ENCODE measurements around the gene AUP1. TPM values are rescaled to one million over a fixed set of nuclear protein-coding genes. Genes with fewer than 3 reads are reported as not detected.

AUP1 gene
- total RNA-seq, 4 donors from 2014 or later: 164 to 264 (median 189) TPM

DNA sequence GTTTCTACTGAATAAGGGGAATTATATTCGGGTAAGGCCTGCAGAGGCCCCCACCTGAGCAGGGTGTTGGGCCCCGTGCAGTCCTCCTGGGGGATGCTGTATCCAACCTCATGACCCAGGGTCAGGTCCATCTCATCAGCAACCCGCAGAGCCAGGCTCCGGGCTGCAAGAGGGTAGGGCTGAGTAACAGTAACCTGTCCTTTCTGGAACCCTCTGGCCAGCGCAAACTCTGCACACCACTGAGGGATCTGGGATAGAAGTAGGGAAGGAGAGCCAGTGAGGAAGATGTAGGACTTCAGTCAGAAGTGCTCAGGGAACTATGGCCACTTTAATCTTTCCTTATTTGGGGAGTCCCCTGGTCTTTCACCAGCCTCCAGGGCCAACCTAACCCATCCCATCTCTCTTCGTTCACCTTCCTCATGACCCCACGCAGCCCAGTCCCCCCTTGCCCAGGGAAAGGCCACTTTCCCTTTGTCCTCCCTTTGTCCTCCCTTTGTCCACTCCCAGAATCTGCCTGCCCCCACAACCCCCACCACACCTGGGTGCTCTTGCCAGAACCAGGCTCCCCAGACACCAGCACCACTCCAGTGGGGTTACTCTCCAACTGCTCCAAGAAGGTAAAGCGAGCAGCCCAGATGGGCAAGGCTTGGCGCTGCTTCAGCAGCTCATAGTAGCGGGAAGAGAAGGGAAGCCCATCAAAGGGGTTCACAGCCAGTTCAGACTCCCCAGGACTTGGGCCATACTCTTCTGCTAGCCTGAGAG is 4.4 kb downstream of the AUP1 start:
- H3K4me3 ChIP-seq: peak overlapping the region in 3 of 4 donors; percentile 3 to 32 (median 6)
- intact Hi-C loops (cut with DNase I; ENCODE audit: low total_unique reads) (no loop called here), in situ Hi-C loops (cut with MboI; ENCODE audit: low pct_ligation_motif_present in 1 of 4, low pct_unique_long_range_greater_than_20kb in 1 of 4, low sequenced_read_pairs in 3 of 4) (no loop called here)
- peaks cover 0 to 19% (median 8%) of the 10 kb centered on the region in 4 donors for H3K36me3 ChIP-seq
- TF ChIP-seq POLR2A (IDR thresholded peaks at IDR 0.05): no peak
- TF ChIP-seq POLR2AphosphoS5 (IDR thresholded peaks at IDR 0.05): no peak
- no peak for TF ChIP-seq EP300 (IDR thresholded peaks at IDR 0.05; ENCODE audit: low read depth)
- TF ChIP-seq CTCF (IDR thresholded peaks at IDR 0.05): no peak
- H3K9me3 ChIP-seq: no peaks in the 10 kb centered on the region
- peak overlapping the region in 3 of 4 donors; percentile 31 to 66 (median 60) for H3K27ac ChIP-seq
- H3K4me1 ChIP-seq: peaks cover 9 to 12% (median 10%) of the 10 kb centered on the region in 4 donors
- peaks cover 10% of the 10 kb centered on the region for H3K27me3 ChIP-seq
- 93 to 95% methylated on average over 3 to 9 of the region's 10 CpGs for WGBS, 2 donors (ENCODE audit: low coverage in 1 of 2)
- no peak for DNase-seq

DNA sequence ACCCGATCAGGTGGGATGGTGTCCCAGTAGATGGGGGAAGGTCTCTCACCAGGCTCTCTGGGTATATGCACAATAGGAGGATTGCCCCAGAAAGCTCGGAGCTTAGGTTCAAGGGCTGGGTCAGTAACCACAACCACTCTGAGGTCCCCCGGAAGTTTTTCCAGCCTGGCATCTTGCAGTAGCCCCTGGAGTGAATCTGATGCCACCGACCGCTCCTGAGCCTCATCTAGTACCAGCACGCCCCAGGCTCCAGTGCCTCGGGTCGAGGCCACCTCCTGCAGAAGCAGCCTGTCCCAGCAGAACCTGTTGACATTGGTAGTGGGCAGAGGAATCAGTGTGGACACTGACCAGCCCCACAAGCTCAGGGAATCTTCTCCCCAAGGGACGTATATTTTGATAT is 5.5 kb downstream of the AUP1 start:
- Histone ChIP-seq H3K9me3 (no peaks in the 10 kb centered on the region), H3K36me3 (peaks cover 0 to 19% (median 8%) of the 10 kb centered on the region in 4 donors), H3K27me3 (peaks cover 22% of the 10 kb centered on the region), H3K27ac (no peak overlapping the region), H3K4me1 (peaks cover 9 to 12% (median 10%) of the 10 kb centered on the region in 4 donors), H3K4me3 (no peak overlapping the region)
- intact Hi-C loops (cut with DNase I; ENCODE audit: low total_unique reads) (no loop called here), in situ Hi-C loops (cut with MboI; ENCODE audit: low pct_ligation_motif_present in 1 of 4, low pct_unique_long_range_greater_than_20kb in 1 of 4, low sequenced_read_pairs in 3 of 4) (no loop called here)
- no peak for DNase-seq
- WGBS, 2 donors (ENCODE audit: low coverage in 1 of 2): 90 to 92% methylated on average over 2 to 9 of the region's 9 CpGs
- no peak for TF ChIP-seq POLR2A (IDR thresholded peaks at IDR 0.05)
- TF ChIP-seq EP300 (IDR thresholded peaks at IDR 0.05; ENCODE audit: low read depth): no peak
- TF ChIP-seq CTCF (IDR thresholded peaks at IDR 0.05): no peak
- TF ChIP-seq POLR2AphosphoS5 (IDR thresholded peaks at IDR 0.05): no peak

DNA sequence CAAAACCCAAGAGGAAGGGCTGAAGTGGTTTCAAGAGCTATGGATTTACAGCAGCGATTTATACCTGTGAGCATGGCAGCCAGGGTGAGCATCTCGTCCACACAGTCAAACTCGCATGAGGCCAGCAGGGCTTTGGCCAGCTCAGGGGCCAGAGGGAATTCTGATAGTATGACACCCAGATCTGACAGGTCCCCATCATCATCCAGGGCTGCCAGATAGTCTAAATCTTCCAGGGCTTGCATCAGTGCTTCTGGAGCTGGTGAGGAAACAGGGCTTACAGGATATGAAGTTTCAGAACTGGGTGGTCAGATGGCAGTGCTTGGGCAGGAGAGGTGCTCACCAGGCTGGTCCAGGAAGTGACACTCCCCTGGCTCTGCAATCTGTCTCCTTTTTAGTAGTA is 7.0 kb downstream of the AUP1 start:
- intact Hi-C loops (cut with DNase I; ENCODE audit: low total_unique reads) (no loop called here), in situ Hi-C loops (cut with MboI; ENCODE audit: low pct_ligation_motif_present in 1 of 4, low pct_unique_long_range_greater_than_20kb in 1 of 4, low sequenced_read_pairs in 3 of 4) (no loop called here)
- no peak overlapping the region for H3K4me3 ChIP-seq
- DNase-seq: no peak
- H3K27me3 ChIP-seq: peaks cover 37% of the 10 kb centered on the region
- H3K36me3 ChIP-seq: peaks cover 0 to 15% (median 7%) of the 10 kb centered on the region in 4 donors
- H3K9me3 ChIP-seq: no peaks in the 10 kb centered on the region
- 70% methylated on average over 3 of the region's 3 CpGs; no CpG with 5 or more reads in 1 of the 2 donors for WGBS, 2 donors (ENCODE audit: low coverage in 1 of 2)
- H3K4me1 ChIP-seq: no peaks in the 10 kb centered on the region
- TF ChIP-seq CTCF (IDR thresholded peaks at IDR 0.05) (no peak), POLR2A (IDR thresholded peaks at IDR 0.05) (no peak), EP300 (IDR thresholded peaks at IDR 0.05; ENCODE audit: low read depth) (no peak), POLR2AphosphoS5 (IDR thresholded peaks at IDR 0.05) (no peak)
- no peak overlapping the region for H3K27ac ChIP-seq

DNA sequence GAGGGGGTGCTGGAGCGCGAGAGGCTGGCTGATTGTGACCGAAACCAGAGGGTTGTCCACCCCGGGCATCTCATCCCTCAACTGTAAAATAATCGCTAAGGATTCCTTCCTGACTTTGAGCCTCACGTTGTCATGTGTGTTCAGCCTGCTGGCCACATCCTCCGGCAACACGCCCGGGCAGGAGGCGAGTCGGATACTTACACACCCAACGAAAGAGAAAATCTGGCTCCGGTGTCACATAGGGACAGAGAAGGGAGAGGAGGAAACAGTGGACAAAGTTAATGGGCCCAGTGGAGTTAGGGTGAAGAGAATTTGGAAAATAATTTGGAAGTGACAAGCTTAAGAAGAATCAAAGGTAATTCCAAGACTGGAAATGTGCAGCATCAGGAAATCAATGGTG is 12.9 kb downstream of the AUP1 start:
- DNase-seq: no peak
- H3K36me3 ChIP-seq: no peaks in the 10 kb centered on the region
- in situ Hi-C loops (cut with MboI; ENCODE audit: low pct_ligation_motif_present in 1 of 4, low pct_unique_long_range_greater_than_20kb in 1 of 4, low sequenced_read_pairs in 3 of 4) (no loop called here), intact Hi-C loops (cut with DNase I; ENCODE audit: low total_unique reads) (no loop called here)
- no peak for TF ChIP-seq POLR2A (IDR thresholded peaks at IDR 0.05)
- TF ChIP-seq POLR2AphosphoS5 (IDR thresholded peaks at IDR 0.05): no peak
- TF ChIP-seq CTCF (IDR thresholded peaks at IDR 0.05): no peak
- no peak for TF ChIP-seq EP300 (IDR thresholded peaks at IDR 0.05; ENCODE audit: low read depth)
- peak overlapping the region in 1 of 4 donors; percentile 39 for H3K4me3 ChIP-seq
- peaks cover 95% of the 10 kb centered on the region for H3K27me3 ChIP-seq
- H3K27ac ChIP-seq: no peak overlapping the region
- no peaks in the 10 kb centered on the region for H3K9me3 ChIP-seq
- WGBS, 2 donors (ENCODE audit: low coverage in 1 of 2): 80 to 86% methylated on average over 9 to 13 of the region's 13 CpGs
- peaks cover 8 to 30% (median 27%) of the 10 kb centered on the region in 4 donors for H3K4me1 ChIP-seq

All from transverse colon (tissue), 4 donors.